SK-N-MC (cell line): ENCODE data around the gene GPR4.

Source experiments
- EZH2 ChIP-seq: fragments of 200-600 bp; sonication (generic); IDR thresholded peaks from one replicate; pipeline ENCODE4 v1.6.1; 2017; ENCODE audit warnings: antibody characterized with exemption
- POLR2AphosphoS5 ChIP-seq: IDR thresholded peaks from 2 replicates; pipeline ENCODE4 v1.6.1; 2012; ENCODE audit warnings: mild to moderate bottlenecking, low read depth, low read length, borderline replicate concordance

DNA sequence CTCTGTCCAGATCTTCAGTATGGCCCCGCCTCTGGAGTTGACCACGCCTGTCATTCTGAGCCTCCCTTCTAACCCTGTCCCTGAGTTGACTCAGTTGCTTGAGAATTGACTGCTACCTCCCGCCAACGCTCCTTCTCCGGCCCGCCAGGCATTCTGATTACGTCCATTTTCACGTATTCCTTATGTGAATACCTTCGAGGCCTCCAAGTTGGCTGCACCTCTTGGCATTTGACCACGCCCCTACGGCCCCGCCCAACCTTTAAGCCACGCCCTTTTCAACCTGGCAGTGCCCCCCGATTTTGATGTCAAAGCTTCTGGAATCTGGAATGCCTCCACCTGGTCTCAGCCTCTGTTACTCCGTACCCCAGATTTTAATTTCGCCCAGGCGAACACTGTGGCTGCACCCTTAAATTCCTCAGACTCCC, 38.8 kb upstream of the GPR4 start:
- TF ChIP-seq POLR2AphosphoS5 (no peak), EZH2 (no peak)
